Lower leg skin (tissue), 4 donors: Measurements from ENCODE around the gene LNX2. TPM values are rescaled to one million over a fixed set of nuclear protein-coding genes. Genes with fewer than 3 reads are reported as not detected.

ENCODE experiments used
- DNase-seq, 2 donors: peaks; one replicate each; pipeline ENCODE4 v3.0.0-alpha.2; 2019; ENCODE audit warnings: low spot score in 2 of 2
- H3K4me3 ChIP-seq: fragments of 200-600 bp; sonication (generic); 2 replicates; pipeline ENCODE4 v1.5.1; 2017; ENCODE audit warnings: mild to moderate bottlenecking, low read depth; ENCODE audit not compliant: poor library complexity, severe bottlenecking
- POLR2A ChIP-seq, 2 donors: fragments of 450-650 bp; IDR thresholded peaks; one replicate each; pipeline ENCODE4 v1.6.1; 2016 to 2017; ENCODE audit warnings: antibody characterized with exemption in 2 of 2, mild to moderate bottlenecking in 1 of 2, moderate library complexity in 1 of 2
- WGBS, 2 donors: methylation state at CpG; one replicate each; pipeline ENCODE4 v1.1.5; 2018; 5-methylcytosine and 5-hydroxymethylcytosine counted together
- intact Hi-C: fragments of 100-400 bp; cut with DNase I; formaldehyde crosslinking; loops from one replicate; pipeline ENCODE4 v1.15.0; 2023; ENCODE audit warnings: low total_unique reads
- total RNA-seq, 4 donors: library from RNA; depleted of rRNA; stranded (reverse); fragments of >200 nt; gene quantifications; one replicate each; pipeline ENCODE4 v1.1.0, GENCODE V29; 2016
- TF ChIP-seq, protein P1 (sequence below), 3 donors: fragments of 450-650 bp; IDR thresholded peaks; one replicate each; pipeline ENCODE4 v1.5.1; 2016; ENCODE audit warnings: antibody characterized with exemption in 3 of 3, mild to moderate bottlenecking in 3 of 3, moderate library complexity in 2 of 3

LNX2 gene
- total RNA-seq, 4 donors from 2014 or later = 15.8 to 18.2 (median 17.0) TPM

DNA sequence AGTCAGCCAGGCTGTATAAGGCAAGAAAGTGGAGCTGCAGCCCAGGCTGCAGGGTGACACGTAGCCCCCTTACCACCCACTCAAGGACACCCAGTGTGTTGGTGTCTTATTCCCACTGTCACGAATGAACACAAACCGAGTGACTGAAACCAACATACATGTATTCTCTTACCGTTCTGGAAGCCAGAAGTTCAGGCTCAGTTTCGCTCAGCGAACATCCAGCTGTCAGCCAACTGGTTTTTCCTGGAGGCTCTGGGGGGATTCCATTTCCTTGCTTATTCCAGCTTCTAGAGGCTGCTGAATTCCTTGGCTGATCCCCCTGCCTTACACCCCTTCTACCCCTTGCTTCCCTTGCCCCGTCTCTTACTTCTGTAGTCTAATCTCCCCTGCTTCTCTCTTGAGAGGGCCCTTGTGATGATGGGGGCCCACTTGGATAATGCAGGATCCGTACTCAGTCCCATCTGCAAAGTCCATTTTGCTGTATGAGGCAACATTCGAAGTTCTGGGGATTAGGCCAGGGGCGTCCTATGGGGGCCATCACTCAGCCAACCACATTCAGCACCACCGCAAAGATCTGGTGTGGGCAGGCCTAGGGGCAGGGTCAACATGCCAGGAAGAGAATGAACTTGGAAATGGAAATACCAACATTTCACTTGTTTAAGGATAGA is 122.6 kb downstream of the LNX2 start:
- WGBS, 2 donors = 87 to 91% methylated on average over 11 of the region's 11 CpGs
- no peak for DNase-seq
- intact Hi-C loops = no loop called here
- TF ChIP-seq, protein P1, sequence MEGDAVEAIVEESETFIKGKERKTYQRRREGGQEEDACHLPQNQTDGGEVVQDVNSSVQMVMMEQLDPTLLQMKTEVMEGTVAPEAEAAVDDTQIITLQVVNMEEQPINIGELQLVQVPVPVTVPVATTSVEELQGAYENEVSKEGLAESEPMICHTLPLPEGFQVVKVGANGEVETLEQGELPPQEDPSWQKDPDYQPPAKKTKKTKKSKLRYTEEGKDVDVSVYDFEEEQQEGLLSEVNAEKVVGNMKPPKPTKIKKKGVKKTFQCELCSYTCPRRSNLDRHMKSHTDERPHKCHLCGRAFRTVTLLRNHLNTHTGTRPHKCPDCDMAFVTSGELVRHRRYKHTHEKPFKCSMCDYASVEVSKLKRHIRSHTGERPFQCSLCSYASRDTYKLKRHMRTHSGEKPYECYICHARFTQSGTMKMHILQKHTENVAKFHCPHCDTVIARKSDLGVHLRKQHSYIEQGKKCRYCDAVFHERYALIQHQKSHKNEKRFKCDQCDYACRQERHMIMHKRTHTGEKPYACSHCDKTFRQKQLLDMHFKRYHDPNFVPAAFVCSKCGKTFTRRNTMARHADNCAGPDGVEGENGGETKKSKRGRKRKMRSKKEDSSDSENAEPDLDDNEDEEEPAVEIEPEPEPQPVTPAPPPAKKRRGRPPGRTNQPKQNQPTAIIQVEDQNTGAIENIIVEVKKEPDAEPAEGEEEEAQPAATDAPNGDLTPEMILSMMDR (IDR thresholded peaks at IDR 0.05) = no peak
- TF ChIP-seq POLR2A (IDR thresholded peaks at IDR 0.05) = no peak
- H3K4me3 ChIP-seq = no peak overlapping the region

DNA sequence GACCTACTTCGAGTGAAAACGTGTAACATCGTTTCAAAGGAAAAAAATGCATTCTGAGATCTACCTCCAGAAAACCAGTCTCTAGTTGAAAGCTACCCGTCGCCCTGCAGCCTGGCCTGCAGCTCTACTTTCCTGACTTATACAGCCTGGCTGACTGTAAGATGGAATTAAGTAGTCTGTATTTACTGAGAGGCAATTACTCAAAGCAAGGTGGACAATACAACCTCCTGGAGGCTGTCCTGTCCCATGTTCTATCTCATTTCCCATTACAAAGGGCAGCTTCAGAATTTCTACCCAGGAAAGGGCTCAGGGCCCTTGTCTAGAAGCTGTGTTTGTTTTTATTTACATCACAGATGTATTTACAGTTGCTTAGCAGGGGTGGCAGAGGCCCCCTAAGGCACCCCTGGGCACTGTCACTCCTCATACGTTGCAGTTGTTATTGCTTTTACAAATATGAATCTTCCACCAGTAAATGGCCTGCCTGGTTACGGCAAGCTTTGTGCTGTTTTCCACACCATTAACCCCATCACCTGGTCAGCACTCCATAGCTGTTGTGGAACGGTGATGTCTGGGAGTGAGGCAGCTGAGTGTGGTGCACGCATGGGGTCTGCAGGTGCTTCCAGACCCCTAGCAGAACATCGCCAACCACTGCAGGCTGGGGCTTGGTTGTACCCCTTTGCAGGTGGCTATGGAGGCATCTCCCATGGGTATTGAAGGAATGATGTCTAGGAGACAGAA is 123.6 kb downstream of the LNX2 start:
- no peak for TF ChIP-seq POLR2A (IDR thresholded peaks at IDR 0.05)
- TF ChIP-seq, protein P1 (IDR thresholded peaks at IDR 0.05) = no peak

DNA sequence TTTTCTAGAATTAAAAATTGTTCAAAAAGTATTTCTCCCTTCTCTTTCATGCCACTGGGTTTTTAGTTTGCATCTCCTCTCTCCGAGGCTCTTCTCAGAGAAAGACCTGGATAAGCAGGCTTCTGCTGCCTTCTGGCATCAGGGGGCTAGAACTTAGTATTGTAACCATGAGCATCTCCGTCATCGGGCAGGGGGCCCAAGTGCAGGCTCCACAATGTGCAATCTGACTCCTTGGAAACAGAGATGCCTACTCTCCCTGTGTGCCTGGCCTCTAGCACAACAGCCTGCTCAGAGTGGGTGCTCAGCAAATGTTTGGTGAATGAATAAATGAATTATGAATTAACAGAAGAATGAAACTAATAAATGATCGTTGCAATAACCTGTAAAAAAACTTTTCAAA is 124.3 kb downstream of the LNX2 start:
- no peak overlapping the region for H3K4me3 ChIP-seq
- WGBS, 2 donors = 72 to 82% methylated on average over 4 of the region's 4 CpGs
- intact Hi-C loops = no loop called here
- no peak for TF ChIP-seq POLR2A (IDR thresholded peaks at IDR 0.05)
- TF ChIP-seq, protein P1 (IDR thresholded peaks at IDR 0.05) = no peak
- no peak for DNase-seq

More for the DNA sequence above, 123.6 kb downstream of the LNX2 start:
- no peak overlapping the region for H3K4me3 ChIP-seq
- 80 to 82% methylated on average over 9 to 10 of the region's 10 CpGs for WGBS, 2 donors
- no peak for DNase-seq
- intact Hi-C loops = no loop called here

Other genes starting within 250 kb of the LNX2 start
- gene GTF3A, start 195.9 kb downstream of the LNX2 start, total RNA-seq = 100 to 1,000 TPM in 2 of 4 donors, 10 to 100 TPM in 2; 96.6 to 162 (median 101) TPM
- gene MTIF3, start 170.0 kb downstream of the LNX2 start, total RNA-seq = 10 to 100 TPM; 46.1 to 98.1 (median 70.8) TPM
- gene POLR1D, start 1.4 kb upstream of the LNX2 start, total RNA-seq = 100 to 1,000 TPM; 130 to 280 (median 214) TPM
- gene GSX1, start 172.0 kb upstream of the LNX2 start, total RNA-seq = not detected